ENCODE data around the gene UTF1. TPM values are rescaled to one million over a fixed set of nuclear protein-coding genes. Genes with fewer than 3 reads are reported as not detected.

UTF1 gene
- total and polyA plus RNA-seq, 9 of the 15 experiments (the other 6 are each of a cell fraction or from before 2014, with no cell fraction given): 0.35 to 0.46 TPM; not detected in 7

DNA sequence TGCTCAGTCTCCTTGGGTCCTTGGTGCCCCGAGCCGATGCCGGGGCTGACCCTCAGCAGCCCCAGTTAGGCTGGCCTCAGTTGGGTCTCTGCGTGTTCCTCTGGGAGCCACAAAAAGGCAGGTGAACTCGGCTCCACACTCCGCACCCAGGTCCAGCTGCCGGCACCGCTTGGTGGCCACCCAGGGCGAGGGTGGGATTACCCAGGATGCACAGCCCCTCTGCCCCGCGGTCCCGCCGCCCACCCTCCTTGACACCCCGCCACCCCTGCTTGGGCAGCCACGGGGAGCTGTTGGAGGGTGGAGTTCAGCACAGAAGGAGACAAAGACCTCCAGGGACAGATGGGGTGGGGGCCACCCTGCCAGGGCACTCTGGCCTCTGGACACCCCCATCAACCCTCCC is 25.3 kb downstream of the UTF1 start:
- POLR2A ChIA-PET: interaction anchor here (0.7 to 4.6 kb wide), 2 partner anchors 9 to 28 kb away, joined by 3 to 18 read pairs; no protein-coding TSS in a partner anchor
- FAIRE-seq: no peak
- no peak overlapping the region; a peak in 1 of 4 replicates for H3K9ac ChIP-seq (ENCODE audit: insufficient read depth in 1 of 2, low read depth in 2 of 2, low read length in 2 of 2)

More for the DNA sequence above, 25.3 kb downstream of the UTF1 start:
- Histone ChIP-seq H3K36me3 (ENCODE audit: control insufficient read depth, insufficient read depth, low read length) (no peaks in the 10 kb centered on the region), H3K9me3 (replicated peaks; ENCODE audit: control insufficient read depth, insufficient read depth, low read depth, low read length) (no peaks in the 10 kb centered on the region), H4K20me1 (replicated peaks; ENCODE audit: control insufficient read depth, insufficient read depth, low read length) (no peaks in the 10 kb centered on the region), H3K27me3 (ENCODE audit: control insufficient read depth in 2 of 2, insufficient read depth in 2 of 2, low read length in 2 of 2) (no peaks in the 10 kb centered on the region), H3K79me2 (ENCODE audit: control insufficient read depth, insufficient read depth, low read length) (no peaks in the 10 kb centered on the region), H3K4me2 (ENCODE audit: insufficient read depth, low read length) (no peak overlapping the region), H3K4me1 (replicated peaks in 1 of 2; ENCODE audit: control insufficient read depth in 2 of 2, insufficient read depth in 2 of 2, low read length in 2 of 2) (peaks cover 0 to 66% of the 10 kb centered on the region in 2 experiments; a peak in 2 of 5 replicates), H2AFZ (ENCODE audit: low read depth, low read length) (no peak overlapping the region), H3K4me3 (no peak overlapping the region), H3K27ac (ENCODE audit: extremely low read depth, low read depth, low read length) (no peak overlapping the region), H3K9me1 (ENCODE audit: control insufficient read depth, insufficient read depth, low read length) (no peaks in the 10 kb centered on the region)
- whole genome bisulfite sequencing (ENCODE audit: insufficient coverage, low coverage, missing lambda C conversion rate): 87% methylated on average over 4 of the region's 15 CpGs
- no TSS peak for BruUV-seq (replicated peaks)
- in situ Hi-C loops (cut with MboI): no loop called here
- CTCF ChIA-PET (ENCODE audit: low intra/inter-chr PET ratio): no interaction called here
- TF ChIP-seq, protein P1, sequence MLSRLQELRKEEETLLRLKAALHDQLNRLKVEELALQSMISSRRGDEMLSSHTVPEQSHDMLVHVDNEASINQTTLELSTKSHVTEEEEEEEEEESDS (CRISPR knock-in tag; IDR thresholded peaks at IDR 0.05): no peak
- TF ChIP-seq, protein P2, sequence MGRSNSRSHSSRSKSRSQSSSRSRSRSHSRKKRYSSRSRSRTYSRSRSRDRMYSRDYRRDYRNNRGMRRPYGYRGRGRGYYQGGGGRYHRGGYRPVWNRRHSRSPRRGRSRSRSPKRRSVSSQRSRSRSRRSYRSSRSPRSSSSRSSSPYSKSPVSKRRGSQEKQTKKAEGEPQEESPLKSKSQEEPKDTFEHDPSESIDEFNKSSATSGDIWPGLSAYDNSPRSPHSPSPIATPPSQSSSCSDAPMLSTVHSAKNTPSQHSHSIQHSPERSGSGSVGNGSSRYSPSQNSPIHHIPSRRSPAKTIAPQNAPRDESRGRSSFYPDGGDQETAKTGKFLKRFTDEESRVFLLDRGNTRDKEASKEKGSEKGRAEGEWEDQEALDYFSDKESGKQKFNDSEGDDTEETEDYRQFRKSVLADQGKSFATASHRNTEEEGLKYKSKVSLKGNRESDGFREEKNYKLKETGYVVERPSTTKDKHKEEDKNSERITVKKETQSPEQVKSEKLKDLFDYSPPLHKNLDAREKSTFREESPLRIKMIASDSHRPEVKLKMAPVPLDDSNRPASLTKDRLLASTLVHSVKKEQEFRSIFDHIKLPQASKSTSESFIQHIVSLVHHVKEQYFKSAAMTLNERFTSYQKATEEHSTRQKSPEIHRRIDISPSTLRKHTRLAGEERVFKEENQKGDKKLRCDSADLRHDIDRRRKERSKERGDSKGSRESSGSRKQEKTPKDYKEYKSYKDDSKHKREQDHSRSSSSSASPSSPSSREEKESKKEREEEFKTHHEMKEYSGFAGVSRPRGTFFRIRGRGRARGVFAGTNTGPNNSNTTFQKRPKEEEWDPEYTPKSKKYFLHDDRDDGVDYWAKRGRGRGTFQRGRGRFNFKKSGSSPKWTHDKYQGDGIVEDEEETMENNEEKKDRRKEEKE (IDR thresholded peaks at IDR 0.05; ENCODE audit: borderline replicate concordance in 1 of 2, control insufficient read depth in 1 of 2, low read depth in 2 of 2, low read length in 1 of 2): no peak
- ATAC-seq (no peak), DNase-seq (ENCODE audit: extremely low read depth in 1 of 4, low spot score in 3 of 4) (no peak)
- intact Hi-C loops (cut with micrococcal nuclease): no loop called here

Data from K562 (cell line).